GM18909 (cell line): ENCODE data around the gene FAM193B.
"Not testable (repeated sequence)": the region's sequence is repeated elsewhere in the genome, so short reads cannot be mapped to it uniquely, and the experiment has no call there.

Experiments
- ATAC-seq: cut with Tn5 transposase; IDR thresholded peaks from one replicate; pipeline ENCODE4 v1.9.1; 2021; ENCODE audit warnings: mild to moderate bottlenecking; ENCODE audit not compliant: unreplicated experiment, poor library complexity

Gene FAM193B

DNA sequence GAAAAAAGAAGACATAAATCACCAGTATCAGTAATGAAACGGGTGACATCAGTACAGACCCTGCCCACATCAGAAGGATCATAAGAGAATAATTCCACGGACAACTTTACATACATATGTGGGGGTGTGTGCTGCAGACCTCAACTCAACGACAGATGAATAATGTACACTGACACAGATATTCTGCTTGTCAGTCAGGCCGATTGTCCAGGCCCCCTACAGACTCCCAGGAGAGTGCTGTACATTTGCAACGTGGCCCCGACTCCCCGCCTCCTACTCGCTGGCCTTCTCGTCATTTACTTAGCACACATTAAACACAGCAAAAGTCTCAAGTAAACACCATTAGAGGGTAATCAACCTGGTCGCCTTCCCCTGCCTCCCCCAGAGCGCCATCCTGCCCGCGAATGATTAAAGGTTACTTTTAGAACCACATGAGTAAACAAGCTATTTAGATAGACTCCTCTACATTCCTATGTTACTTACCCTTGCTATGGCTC, 34.1 kb upstream of the FAM193B start:
- ATAC-seq, result no peak

DNA sequence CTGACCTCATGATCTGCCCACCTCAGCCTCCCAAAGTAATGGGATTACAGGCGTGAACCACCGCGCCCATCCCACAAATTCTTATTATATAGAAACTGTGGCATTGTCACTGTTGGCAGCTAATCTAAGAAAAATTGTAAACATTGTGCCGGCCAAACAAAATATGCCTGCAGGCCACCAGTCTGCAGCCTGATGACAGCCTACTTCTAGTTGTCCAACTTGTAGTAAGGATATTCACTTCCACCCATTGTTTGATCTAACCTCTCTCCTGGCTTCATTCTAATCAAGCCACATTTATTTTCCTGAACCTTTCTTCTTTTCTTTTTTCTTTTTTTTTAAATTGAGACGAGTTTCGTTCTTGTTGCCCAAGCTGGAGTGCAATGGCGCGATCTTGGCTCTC, 24.0 kb upstream of the FAM193B start:
- no peak for ATAC-seq

- ATAC-seq, result no peak
Observed at GRCh38 chr5:177576169-177576568, 21.8 kb upstream of the FAM193B start.

GRCh38 chr5:177575488-177575887, 21.1 kb upstream of the FAM193B start:
- no peak for ATAC-seq

DNA sequence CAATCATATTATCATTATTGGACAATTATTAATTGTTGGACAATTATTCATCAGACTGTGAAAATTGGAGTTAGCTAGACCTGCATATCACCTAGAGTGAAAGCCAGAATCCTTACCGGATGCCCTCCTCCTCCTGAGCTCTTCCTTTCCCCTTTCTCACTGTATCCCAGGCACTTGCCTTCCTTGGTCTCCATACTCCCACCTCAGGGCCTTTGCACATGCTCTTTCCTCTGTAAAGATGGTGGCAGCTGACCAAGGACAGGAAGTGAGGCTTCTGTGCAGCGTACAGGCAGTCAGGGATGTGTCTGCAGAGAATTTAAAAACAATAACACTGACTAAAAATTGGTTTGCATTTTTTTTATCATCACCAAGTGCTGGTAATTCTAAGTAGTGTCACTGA, 15.5 kb upstream of the FAM193B start:
- ATAC-seq, result no peak

GRCh38 chr5:177568326-177568725, 14.0 kb upstream of the FAM193B start:
- no peak for ATAC-seq

DNA sequence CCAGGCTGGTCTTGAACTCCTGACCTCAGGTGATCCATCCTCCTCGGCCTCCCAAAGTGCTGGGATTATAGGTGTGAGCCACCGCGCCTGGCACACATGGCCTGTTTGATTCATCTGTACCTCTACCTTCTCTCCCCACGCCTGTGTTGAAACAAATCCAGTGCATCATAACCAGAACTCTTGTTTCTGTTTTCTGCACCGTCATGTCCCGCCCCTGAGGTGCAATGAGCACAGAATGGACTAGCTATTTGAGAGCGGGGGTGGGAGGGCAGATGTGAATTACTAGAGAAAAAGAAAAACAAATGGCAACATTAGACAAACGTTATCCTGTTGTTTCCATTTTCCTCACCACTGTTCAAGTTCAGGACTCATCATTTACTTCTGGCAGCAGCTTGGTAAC, 10.7 kb upstream of the FAM193B start:
- no peak for ATAC-seq

DNA sequence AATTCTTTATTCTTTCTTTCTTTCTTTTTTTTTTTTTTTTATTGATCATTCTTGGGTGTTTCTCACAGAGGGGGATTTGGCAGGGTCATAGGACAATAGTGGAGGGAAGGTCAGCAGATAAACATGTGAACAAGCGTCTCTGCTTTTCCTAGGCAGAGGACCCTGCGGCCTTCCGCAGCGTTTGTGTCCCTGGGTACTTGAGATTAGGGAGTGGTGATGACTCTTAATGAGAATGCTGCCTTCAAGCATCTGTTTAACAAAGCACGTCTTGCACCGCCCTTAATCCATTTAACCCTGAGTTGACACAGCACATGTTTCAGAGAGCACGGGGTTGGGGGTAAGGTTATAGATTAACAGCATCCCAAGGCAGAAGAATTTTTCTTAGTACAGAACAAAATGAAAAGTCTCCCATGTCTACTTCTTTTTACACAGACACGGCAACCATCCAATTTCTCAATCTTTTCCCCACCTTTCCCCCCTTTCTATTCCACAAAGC, 5.1 kb upstream of the FAM193B start:
- not testable (repeated sequence) for ATAC-seq

- ATAC-seq, result no peak
Observed at GRCh38 chr5:177557796-177558195, 3.4 kb upstream of the FAM193B start.

- no peak for ATAC-seq
Observed at GRCh38 chr5:177557041-177557647, 2.8 kb upstream of the FAM193B start.

GRCh38 chr5:177555665-177556064, 1.3 kb upstream of the FAM193B start:
- no peak for ATAC-seq

- no peak for ATAC-seq
Observed at GRCh38 chr5:177555228-177555627, 865 bp upstream of the FAM193B start.

DNA sequence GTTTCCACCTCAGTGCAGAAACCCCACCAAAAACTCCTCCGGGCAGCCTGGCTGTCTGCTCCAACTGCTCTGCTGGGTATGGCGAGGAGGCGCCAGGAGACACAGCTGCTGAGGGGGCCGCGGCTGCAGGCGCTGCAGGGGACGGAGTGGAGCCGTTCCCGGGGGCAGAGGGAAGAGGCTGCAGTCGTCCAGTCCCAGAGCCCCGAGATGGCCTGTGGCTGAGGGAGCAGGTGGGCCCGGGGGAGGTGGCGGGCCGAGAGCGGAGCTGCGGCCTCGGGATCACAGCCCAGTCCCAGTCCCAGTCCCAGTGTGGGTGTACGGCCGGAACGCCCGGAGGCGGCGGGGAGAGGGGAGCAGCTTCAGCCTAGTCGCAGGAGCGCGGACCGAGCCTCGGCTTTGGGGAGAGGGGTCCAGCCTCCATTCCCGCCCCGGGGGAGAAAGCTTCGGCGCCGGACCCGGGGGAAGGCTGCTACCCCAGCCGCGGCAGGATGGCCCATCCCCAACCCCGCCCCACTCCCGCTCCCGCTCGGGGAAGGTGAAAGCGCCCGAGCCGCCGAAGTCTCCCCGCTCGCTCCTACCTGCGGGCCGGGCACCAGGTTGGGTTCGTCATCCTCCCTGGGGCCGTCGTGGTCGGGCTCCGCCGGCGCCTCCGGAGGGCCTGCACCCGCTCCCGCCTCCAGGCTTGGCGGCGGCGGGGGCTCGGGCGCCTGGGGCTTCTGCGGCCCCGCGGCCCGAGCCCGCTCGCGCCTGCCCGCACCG, 513 bp downstream of the FAM193B start:
- ATAC-seq, result peak; percentile 36

GRCh38 chr5:177552839-177553455, 1.4 kb downstream of the FAM193B start:
- no peak for ATAC-seq

DNA sequence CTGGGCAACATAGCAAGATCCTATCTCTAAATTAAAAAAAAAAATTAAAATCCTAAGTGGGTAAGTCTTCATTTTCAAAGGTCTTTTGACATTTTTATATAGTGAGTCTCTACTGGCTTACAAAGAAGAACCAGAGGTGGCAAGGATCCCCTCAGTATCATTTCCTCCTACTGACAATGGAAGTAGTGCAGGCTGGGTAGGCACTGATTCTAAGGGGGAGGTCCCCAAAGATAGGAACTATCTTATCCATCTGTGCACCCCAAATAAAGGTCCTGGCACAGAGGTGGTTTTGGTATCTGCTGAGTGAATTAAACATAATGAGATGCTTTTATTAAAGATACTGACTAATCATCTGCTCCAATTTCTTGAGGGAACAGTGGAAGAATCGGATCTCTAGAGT, 4.2 kb downstream of the FAM193B start:
- no peak for ATAC-seq

GRCh38 chr5:177548495-177548894, 5.9 kb downstream of the FAM193B start:
- ATAC-seq, result no peak

GRCh38 chr5:177547736-177548135, 6.6 kb downstream of the FAM193B start:
- ATAC-seq, result no peak

DNA sequence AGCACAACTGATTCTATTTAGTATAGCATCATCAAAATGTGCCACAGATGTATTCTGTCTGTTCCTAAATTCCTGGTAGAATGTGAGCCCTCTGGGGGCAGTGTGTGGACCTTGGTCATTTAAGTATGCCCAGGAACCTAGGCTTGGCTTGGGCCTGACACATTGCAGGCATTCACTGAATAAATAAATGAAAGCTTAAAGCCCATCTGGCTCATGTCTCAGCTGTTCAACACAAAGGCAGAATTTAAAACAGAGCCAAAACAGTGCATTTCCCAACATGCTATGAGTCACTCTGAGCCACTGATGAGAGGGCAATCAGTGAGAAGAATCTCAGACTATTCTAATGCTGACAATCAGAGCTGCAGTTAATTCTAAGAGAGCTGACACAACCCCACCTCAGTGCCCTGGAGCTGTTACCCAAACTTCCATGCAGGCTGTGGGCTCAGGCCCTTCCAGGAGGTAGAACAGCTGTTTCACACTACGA, 8.1 kb downstream of the FAM193B start:
- ATAC-seq, result no peak

DNA sequence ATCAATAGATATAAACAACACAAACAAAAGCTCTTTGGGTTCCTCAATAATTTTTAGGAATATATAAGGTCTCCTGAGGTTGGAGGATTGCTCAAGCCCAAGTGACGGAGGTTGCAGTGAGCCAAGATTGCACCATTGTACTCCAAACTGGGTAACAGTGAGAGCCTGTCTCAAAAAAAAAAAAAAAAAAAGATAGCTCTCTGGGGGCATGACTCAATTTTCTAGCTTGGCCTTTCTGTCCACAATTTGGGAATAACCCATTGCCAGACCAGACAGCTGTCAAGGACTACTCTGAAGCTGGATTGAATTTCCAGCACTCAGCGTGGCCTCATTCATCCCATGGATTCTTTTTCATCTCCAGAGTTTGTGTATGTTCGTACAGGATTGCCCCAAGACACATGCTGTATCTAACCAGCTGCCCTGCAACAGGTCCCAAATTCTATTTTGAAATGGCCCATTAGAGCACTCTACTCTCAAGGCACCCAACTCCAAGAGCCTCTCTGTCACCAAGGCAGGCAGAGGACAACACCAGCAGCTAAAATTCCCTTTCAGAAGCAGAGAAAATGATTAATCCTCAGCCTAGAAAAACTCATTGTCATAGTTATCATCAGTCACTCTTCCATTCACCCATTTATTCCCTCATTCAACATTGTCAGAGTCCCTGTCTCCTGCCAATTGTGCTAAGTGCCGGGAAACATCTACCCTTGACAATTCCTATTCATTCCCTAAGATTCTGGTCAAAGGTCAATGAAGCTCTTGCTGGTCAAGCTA, 8.7 kb downstream of the FAM193B start:
- ATAC-seq, result no peak

GRCh38 chr5:177542816-177543465, 11.4 kb downstream of the FAM193B start:
- ATAC-seq, result no peak
